Measurements from ENCODE around the gene PHF24. TPM values are rescaled to one million over a fixed set of nuclear protein-coding genes. Genes with fewer than 3 reads are reported as not detected.
"Not testable (repeated sequence)": the region's sequence is repeated elsewhere in the genome, so short reads cannot be mapped to it uniquely, and the experiment has no call there.

PHF24 gene
- total RNA-seq, 1 donor from 2014 or later, result 0.63 TPM

DNA sequence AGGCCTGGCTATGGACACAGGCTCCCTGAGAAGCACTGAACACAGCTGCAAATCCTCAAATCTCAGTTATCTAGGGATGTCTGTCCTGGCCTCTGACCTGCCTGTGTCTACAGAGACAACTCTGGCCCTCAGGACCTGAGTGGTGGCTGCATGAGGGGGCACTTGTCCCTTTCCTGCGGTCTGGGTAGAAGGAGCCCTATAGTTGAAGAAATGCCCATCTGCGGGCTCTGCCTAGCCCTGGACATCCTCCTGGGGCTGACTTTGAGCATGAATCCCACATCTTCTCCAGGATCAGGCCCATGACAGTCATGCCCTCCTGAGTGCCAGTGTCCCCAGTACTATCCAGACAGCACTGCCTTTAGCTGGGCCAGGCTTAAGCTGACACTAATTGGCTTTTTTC is 41.5 kb downstream of the PHF24 start:
- no peak for DNase-seq (ENCODE audit: low read depth, low spot score)
- H3K4me3 Mint-ChIP-seq, result no peak overlapping the region
- no peak overlapping the region for H3K27ac Mint-ChIP-seq (ENCODE audit: unreplicated experiment)
- TF ChIP-seq, protein P1, sequence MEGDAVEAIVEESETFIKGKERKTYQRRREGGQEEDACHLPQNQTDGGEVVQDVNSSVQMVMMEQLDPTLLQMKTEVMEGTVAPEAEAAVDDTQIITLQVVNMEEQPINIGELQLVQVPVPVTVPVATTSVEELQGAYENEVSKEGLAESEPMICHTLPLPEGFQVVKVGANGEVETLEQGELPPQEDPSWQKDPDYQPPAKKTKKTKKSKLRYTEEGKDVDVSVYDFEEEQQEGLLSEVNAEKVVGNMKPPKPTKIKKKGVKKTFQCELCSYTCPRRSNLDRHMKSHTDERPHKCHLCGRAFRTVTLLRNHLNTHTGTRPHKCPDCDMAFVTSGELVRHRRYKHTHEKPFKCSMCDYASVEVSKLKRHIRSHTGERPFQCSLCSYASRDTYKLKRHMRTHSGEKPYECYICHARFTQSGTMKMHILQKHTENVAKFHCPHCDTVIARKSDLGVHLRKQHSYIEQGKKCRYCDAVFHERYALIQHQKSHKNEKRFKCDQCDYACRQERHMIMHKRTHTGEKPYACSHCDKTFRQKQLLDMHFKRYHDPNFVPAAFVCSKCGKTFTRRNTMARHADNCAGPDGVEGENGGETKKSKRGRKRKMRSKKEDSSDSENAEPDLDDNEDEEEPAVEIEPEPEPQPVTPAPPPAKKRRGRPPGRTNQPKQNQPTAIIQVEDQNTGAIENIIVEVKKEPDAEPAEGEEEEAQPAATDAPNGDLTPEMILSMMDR (conservative IDR thresholded peaks at IDR 0.05), result no peak
- H3K9me3 Mint-ChIP-seq, result no peaks in the 10 kb centered on the region
- no peaks in the 10 kb centered on the region for H3K27me3 Mint-ChIP-seq (ENCODE audit: low read depth)
- peaks cover 4% of the 10 kb centered on the region for H3K36me3 Mint-ChIP-seq (ENCODE audit: low read depth)
- H3K4me1 Mint-ChIP-seq, result peaks cover 7% of the 10 kb centered on the region

DNA sequence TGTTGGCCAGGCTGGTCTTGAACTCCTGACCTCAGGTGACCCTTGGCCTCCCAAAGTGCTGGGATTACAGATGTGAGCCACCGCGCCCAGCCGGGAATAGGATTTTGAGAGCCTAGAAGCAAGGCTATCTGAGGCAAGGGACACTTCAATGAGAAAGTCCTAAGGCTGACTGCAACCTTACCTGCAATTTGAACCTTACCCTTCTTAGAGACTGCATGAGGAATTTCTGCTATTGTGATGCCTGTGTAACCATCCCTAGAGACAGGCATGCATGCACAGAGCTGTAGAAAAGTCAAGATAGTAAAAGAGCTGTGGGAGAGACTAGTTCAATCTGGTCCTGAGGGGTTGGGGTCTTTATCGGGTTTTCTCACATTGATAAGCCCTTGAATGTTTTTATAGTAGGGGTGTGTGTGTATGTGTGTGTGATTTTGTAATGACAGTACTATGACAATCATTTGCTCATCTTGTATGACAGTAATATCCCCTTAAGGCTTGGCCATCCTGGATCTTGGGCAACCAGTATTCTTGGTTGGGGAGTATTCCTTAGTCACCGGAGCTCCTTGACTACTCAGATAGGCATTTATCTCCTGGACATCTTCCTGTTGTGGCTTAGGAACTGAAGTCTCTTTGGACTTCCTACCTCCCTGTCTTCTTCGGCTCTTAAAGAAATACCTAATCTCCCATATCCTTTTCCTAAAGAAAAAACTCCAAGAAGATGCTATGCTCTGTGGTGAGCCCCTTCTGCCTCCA is 42.6 kb downstream of the PHF24 start:
- Mint-ChIP-seq H3K36me3 (ENCODE audit: low read depth) (peaks cover 4% of the 10 kb centered on the region), H3K4me3 (no peak overlapping the region), H3K27me3 (ENCODE audit: low read depth) (no peaks in the 10 kb centered on the region), H3K27ac (ENCODE audit: unreplicated experiment) (no peak overlapping the region), H3K4me1 (peaks cover 4% of the 10 kb centered on the region), H3K9me3 (no peaks in the 10 kb centered on the region)
- TF ChIP-seq, protein P1 (conservative IDR thresholded peaks at IDR 0.05), result no peak
- DNase-seq (ENCODE audit: low read depth, low spot score), result no peak

DNA sequence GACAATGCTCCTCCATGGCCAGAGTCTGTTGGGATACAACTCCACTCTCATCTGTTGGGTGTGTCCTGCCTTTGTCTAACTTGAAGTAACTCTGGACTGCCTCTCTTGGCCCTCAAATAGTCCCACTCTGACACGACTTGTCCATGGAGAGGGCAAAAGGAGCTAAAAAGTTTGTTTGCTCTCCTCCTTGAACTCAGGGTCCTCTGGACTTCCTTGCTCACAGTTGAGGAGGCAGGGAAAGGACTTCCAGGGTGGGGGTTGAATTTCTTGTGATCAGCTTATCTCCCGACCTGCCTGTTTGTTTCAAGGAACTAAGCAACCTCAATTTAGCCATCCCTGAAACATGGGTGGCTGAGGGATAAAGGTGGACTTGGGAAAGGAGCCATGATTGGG is 43.2 kb downstream of the PHF24 start:
- Mint-ChIP-seq H3K9me3 (no peaks in the 10 kb centered on the region), H3K4me3 (no peak overlapping the region), H3K4me1 (peaks cover 4% of the 10 kb centered on the region), H3K27ac (ENCODE audit: unreplicated experiment) (no peak overlapping the region), H3K27me3 (ENCODE audit: low read depth) (no peaks in the 10 kb centered on the region), H3K36me3 (ENCODE audit: low read depth) (peaks cover 4% of the 10 kb centered on the region)
- TF ChIP-seq, protein P1 (conservative IDR thresholded peaks at IDR 0.05), result no peak
- no peak for DNase-seq (ENCODE audit: low read depth, low spot score)

DNA sequence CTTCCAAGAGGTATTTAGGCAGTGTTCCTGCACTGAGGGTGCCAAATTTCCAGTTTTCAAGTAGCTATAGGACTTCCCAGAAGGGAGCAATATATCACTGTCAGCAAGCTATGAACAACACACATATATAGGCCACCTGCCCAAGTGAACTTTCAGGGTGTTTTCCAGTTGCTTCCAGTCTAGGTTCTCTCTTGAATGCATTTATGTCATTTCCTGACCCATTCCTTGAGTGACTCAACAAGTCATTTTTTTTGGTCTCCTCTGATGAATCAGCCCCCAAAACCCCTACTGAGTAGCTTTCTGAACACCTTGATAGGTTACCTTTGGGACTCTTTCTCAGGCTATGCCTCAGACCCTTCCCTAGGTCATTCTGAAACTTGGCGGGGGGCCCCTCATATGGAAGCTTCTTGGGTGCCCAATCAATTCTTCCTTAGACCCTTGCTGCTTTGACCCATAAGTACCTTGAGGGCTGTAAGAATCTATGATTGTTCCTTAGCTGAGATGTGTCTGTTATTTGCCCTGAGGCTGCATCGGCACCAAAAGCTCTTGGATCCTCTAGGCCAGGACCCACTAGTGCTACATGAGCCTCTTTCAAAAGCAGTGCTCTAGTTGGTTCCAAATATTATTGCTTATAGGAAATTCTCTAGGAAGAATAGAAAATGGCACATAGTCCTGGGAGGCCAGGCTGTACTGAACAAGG is 43.9 kb downstream of the PHF24 start:
- Mint-ChIP-seq H3K4me3 (no peak overlapping the region), H3K27ac (ENCODE audit: unreplicated experiment) (no peak overlapping the region), H3K36me3 (ENCODE audit: low read depth) (peaks cover 2% of the 10 kb centered on the region), H3K9me3 (no peaks in the 10 kb centered on the region), H3K27me3 (ENCODE audit: low read depth) (no peaks in the 10 kb centered on the region), H3K4me1 (peaks cover 1% of the 10 kb centered on the region)
- no peak for DNase-seq (ENCODE audit: low read depth, low spot score)
- TF ChIP-seq, protein P1 (conservative IDR thresholded peaks at IDR 0.05), result no peak

DNA sequence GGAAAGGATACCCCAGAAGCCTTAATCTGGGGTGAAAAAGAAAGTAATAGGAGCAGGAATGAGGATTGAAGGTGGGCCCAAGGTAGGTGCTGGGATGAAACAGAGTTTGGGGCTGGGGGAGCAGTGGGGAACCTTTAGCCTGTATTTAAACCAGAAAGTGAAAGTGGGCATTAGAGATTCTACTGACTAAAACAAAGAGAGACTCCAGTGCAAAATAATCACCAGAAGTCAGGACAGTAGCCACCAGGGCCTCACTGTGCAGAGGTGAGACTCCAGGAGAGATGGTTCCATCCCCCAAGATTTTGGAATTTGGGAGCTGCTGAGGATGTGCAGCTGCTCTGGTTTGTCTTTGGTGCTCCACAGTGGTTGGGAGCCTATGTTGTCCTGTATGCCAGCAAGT is 44.5 kb downstream of the PHF24 start:
- no peak overlapping the region for H3K27ac Mint-ChIP-seq (ENCODE audit: unreplicated experiment)
- no peaks in the 10 kb centered on the region for H3K36me3 Mint-ChIP-seq (ENCODE audit: low read depth)
- no peaks in the 10 kb centered on the region for H3K4me1 Mint-ChIP-seq
- no peak for DNase-seq (ENCODE audit: low read depth, low spot score)
- no peak overlapping the region for H3K4me3 Mint-ChIP-seq
- H3K9me3 Mint-ChIP-seq, result no peaks in the 10 kb centered on the region
- no peaks in the 10 kb centered on the region for H3K27me3 Mint-ChIP-seq (ENCODE audit: low read depth)
- TF ChIP-seq, protein P1 (conservative IDR thresholded peaks at IDR 0.05), result no peak

DNA sequence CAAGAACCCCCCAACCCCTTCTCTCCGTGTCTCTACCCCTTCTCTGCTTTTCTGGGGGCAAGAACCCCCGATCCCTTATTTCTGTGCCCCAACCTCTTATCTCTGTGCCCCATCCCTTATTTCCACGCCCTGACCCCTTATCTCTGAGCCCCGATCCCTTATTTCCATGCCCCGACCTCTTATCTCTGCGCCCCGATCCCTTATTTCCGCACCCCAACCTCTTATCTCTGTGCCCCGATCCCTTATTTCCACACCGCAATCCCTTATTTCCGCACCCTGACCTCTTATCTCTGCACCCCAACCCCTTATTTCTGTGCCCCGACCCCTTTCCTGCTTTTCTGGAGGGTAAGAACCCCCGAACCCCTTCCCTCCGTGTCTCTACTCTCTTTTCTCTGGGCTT is 46.2 kb downstream of the PHF24 start:
- not testable (repeated sequence) for H3K4me3 Mint-ChIP-seq; H3K36me3 Mint-ChIP-seq (ENCODE audit: low read depth); H3K27me3 Mint-ChIP-seq (ENCODE audit: low read depth); DNase-seq (ENCODE audit: low read depth, low spot score); H3K9me3 Mint-ChIP-seq; H3K27ac Mint-ChIP-seq (ENCODE audit: unreplicated experiment); H3K4me1 Mint-ChIP-seq

Data from neural crest cell (in vitro differentiated cells).